CD4-positive, alpha-beta T cell treated with Interleukin-6 at 100 ng/mL for 8 hours (primary cell): ENCODE data around the gene RASL11A.
"Not testable (repeated sequence)": the region's sequence is repeated elsewhere in the genome, so short reads cannot be mapped to it uniquely, and the experiment has no call there.

Experiments
- DNase-seq: peaks from one replicate; pipeline ENCODE4 v3.0.0-alpha.2; 2020; ENCODE audit warnings: mixed read lengths, low spot score

The RASL11A gene, protein sequence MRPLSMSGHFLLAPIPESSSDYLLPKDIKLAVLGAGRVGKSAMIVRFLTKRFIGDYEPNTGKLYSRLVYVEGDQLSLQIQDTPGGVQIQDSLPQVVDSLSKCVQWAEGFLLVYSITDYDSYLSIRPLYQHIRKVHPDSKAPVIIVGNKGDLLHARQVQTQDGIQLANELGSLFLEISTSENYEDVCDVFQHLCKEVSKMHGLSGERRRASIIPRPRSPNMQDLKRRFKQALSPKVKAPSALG

DNA sequence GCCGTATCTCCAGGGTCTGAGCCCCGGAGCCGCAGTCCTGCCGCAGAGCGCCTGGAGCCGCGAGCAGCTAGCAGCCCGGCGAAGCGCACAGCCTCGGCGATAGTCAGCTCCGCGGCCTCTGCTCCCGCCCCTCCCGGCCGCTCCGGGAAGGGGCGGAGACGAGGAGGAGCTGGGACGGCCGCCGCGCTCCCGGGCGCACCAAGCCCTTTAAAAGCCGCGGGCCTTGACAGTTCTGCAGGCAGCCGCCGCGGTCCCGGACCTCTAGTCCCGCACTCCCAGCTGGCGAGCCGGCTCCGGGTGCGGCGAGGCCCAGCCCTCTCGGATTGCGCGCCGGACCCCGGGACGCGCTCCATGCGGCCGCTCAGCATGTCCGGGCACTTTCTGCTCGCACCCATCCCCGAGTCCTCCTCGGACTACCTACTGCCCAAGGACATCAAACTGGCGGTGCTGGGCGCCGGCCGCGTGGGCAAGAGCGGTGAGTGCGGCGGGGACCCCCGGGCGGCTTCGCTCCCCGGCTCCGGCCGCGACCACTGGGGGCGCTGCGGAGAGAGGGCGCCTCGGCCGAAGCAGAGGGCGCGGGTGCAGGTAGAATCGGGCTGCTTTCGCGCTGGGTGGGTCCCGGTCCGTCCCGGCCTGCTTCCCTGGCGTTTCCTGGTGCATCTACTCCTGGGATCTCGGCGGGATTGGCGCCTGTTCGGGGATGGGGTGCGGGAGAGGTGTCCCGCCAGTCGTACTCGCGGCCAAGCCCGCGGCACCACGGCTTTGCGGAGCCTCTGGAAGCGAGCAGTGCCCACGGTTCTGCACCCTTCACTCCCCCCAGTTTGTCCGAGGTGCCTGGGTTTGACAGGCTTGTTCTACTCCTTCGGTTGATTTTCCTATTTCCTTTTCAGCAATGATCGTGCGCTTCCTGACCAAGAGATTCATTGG is at the start of gene RASL11A:
RASL11A (plus strand) TSS at position 237 of the 927 bp plus-strand sequence; CDS start at position 352, 115 bp downstream.
- DNase-seq = peak; percentile 60

DNA sequence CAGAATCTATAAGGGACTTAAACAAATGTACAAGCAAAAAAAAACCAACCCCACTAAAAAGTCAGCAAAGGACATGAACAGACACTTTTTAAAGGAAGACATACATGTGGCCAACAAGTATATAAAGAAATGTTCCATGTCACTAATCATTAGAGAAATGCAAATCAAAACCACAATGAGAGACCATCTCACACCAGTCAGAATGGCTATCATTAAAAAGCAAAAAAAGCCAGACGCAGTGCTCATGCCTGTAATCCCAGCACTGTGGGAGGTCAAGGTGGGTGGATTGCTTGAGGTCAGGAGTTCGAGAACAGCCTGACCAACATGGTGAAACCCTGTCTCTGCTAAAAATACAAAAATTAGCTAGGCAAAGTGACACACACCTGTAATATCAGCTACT is 48.5 kb upstream of the RASL11A start:
- DNase-seq = not testable (repeated sequence)

DNA sequence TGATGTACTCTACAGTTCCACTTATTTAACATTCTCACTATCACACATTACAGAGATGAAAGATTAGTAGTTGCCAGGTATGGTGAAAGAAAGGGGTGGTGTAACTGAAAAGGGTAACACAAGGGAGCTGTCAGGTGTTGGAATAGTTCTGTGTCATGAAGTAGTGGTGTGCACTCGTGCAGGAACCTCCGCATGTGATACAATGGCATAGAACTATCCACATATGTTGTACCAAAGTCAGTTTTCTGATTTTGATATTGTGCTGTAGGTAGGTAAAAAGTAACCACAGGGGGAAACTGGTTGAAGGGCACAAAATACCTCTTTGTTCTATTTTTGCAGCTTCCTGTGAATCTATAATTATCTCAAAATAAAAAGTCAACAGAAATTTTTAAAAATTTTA is 43.6 kb upstream of the RASL11A start:
- no peak for DNase-seq

DNA sequence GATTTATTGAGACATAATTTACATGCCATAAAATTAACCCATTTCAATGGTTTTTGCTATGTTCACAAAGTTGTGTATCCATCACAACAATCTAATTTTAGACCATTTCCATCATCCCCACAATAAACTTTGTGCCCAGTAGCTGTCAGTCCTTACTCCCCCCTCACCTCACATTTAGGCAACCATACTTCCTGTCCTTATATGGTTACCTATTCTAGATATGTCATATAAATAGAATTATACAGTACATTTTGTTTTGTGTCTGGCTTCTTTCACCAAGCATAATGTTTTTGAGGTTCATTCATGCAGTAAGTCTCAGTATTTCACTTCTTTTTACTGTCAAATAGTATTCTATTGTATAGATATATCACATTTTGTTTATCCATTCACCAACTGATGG is 42.5 kb upstream of the RASL11A start:
- no peak for DNase-seq

DNA sequence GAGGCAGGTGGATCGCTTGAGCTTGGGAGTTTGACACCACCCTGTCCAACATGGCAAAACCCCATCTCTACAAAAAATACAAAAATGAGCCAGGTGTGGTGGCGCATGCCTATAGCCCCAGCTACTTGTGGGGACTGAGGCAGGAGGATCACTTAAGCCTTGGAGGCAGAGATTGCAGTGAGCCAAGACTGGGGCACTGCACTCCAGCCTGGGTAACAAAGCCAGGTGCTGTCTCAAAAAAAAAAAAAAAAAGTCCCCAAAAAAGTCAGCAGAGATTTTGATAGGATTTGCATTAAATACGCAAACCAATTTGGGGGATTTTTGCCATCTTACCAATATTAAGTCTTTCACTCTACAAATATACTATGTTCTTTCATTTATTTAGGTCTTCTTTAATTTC is 41.0 kb upstream of the RASL11A start:
- DNase-seq = no peak

DNA sequence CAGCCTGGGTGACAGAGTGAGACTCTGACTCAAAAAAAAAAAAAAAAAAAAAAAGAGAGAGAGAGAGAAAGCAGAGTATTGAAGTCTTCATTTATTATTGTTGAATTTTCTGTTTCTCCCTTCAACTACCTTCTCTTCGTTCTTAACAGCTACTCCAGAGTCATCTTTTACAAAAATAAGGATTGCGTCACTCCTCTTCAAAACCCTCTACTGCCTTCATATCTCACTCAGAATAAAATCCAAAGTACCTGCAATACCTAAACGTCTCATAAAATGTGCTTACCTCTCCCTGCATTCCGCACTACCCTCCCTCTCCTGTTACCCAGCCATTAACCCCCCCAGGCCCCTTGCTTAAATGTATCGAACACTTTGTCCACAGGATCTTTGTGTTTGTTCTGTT is 36.7 kb upstream of the RASL11A start:
- DNase-seq = no peak

DNA sequence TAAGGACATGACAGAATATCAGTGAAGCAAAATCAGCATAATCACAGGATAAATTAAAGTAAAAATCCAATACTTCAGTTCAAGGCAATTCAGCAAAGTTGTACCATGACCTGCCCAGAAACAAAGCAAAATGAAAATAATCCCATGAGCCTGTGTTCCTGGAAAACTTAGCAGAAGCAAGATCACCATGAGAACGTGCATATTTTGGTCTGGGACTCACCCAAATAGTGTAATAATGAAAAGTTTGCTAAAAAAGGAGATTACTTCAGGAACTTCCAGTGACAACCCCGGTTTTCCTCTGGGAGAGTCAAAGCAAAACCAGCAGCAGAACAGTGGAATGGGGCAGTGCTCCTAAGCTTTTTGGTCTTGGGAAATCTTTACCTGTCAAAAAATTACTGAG is 34.2 kb upstream of the RASL11A start:
- no peak for DNase-seq

DNA sequence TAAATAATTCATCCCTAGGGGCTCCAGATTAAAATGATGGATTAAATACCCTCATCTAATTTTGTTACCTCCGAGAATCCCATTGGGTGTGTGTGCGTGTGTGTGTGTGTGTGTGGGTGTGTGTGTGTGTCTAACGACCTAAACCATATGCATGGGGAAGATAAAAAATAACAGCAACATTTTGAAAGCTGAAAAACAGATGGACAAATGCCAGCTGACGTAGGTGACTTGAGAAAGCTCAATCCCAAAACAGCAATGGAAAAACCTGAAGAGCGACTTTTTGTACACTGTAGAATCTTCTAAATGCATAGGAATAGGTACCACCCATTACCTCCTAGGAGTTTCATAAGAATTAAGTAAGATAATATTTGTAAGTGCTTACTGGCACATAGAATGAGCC is 27.9 kb upstream of the RASL11A start:
- no peak for DNase-seq

DNA sequence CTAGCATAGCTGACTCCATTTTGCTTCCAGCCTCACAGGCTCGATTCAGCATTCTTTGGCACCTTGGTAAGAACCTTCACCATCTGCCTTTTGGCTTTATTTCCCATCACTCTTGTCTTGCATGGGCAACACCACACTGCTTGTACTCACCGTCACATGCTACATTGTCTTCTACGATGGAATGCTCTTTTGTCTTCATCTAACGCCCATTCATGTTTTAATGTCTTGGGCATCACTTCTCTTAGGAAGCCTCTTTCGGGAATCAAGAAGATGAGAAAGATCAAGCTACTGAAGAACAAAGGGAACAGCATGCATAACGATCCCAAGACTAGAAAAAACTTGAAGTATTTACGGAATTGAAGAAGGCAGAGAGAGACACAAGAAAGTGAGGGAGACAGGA is 25.0 kb upstream of the RASL11A start:
- DNase-seq = no peak

DNA sequence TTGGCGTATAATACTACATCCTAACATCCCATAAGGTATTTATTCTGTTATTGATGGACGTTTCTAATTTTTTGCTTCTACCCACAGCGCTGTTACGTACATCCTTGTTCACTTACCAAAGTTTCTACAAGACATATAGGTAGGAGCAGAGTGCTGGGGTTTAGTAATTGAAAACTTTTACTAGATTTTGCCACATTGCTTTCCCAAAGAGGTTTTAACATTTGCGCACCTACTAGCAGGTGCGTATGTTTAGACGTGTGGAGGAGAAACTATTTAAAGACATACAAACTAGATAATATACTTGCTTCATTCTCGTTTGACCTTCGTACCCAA is 19.8 kb upstream of the RASL11A start:
- DNase-seq = no peak

DNA sequence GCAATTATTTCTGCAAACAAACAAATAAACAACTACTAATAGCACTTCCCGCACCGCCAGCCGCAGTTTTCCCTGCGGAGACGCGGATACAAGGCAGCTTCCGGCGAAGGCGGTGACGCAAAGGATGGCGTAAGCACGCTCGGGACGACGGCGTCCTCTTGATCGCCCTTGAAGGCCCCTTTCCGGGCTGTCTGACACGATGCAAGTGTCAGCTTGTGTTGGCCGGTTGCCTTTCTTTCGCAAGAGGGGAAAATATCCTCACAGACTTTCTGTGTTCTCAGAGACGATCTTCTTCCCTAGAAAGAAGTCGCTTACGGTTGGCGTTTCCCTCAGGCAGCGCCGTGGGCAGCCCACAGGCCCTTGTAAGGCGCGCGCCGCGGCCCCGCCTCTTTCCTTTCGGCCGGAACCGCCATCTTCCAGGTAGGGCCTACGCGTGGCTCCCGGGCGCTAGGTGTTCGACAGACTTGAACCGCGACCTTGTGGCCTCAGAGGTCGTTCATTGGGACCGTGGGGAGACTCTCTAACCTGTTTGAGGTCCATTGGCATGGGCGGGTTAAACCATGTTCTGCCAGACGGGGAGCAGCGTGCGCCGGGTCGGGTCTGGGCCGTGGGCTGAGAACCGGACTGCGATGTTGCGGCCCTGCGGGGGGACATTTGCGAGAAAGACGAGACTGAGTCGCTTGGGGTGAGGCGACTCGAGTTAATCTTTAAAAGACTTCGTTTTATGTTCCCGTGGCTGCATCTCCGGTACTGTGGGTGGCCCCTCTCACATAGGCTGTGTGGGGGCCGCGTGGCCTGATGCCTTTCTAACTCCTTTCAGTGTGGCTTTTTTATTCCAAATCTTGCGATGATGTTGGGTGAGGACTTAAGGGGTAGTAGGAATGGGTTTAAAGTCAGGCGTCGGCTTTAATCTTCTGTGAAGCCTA is 19.2 kb upstream of the RASL11A start, which contains the start of gene RPL21:
RPL21 (plus strand) TSS at position 393 of the 926 bp plus-strand sequence. CDS start 2,219 bp downstream, outside the sequence.
- DNase-seq = peak; percentile 88

DNA sequence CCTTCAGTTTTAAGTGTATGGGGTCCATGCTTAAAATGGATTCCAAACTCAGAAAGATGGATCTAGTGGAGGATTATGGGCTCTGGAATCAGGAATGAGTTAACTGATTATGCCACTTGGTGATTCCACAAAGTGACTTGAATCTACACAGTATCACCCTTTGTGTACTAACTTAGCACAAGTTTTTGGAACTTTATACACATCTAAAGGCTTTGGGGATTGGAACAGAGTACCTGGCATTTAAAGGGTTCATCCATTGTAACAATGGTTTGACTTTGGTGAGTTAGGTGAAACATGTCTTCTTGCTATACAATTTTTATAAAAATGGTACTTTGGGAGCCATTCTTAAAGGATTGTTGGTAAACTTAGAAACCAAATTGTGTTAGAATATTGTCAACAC is 18.2 kb upstream of the RASL11A start:
- no peak for DNase-seq

DNA sequence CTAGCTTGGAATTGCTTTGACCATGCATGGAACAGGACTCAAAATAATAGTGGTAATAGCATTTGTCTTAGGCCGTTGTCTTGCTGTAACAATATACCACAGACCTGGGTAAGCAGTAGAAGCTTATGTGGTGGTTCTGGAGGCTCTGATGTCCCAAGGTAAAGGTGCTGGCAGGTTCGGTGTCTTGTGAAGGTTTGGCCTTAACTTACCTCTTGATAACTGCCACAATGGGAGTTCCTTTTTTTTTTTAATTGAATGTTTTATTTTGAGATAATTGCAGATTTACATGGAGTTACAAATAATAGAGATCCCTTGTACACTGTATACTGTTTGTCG is 13.4 kb upstream of the RASL11A start:
- DNase-seq = no peak

DNA sequence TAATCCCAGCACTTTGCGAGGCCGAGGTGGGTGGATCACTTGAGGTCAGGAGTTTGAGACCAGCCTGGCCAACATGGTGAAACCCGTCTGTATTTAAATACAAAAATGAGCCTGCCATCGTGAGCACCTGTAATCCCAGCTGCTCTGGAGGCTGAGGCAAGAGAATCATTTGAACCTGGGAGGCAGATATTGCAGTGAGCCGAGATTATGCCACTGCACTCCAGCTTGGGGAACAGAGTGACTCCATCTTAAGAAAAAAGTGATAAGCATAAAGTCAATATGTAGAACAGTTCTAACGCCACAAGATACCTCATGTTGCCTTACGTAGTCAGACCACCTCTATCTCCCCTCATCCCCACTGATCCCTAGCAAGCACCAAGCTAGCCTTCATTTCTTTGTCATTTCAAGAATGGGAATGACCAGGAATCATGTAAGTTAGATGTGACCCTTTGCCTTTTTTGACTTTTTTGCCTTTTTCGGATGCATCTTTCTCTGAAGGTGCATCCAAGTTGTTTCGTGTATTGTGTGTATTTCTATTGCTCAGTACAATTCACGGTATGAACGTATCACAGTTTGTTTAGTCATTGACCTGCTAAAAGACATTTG is 12.9 kb upstream of the RASL11A start:
- no peak for DNase-seq

DNA sequence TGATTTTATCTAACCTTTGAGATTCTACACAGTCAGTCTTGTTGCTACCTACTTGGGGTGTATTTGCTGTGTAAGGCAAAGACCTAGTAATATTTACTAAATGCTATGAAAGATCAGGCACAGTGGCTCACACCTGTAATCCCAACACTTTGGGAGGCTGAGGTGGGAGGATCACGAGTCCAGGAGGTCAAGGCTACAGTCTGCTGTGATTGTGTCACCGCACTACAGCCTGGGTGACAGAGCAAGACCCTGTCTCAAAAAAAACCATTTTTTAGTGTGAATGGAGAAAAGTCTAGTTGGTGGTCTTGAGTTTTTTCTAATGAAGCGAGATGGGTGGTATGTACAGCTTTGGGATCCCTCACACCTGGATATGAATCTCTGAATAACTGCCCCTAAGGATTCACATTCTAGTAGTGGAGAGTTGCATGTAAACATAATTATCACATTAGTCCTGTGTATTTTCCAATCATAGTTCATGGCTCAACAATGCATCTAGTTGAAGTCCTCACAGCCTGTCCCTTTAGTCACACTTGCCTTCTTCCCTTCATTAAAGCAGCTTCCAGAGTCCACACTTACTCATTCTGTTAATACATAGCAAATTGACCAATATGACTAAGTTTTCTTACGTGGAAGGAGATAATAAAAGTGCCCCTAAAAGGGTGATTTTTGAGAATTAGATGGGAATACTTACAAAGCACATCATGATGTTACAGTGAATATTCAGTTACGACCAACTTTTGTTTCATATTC is 11.8 kb upstream of the RASL11A start:
- no peak for DNase-seq

DNA sequence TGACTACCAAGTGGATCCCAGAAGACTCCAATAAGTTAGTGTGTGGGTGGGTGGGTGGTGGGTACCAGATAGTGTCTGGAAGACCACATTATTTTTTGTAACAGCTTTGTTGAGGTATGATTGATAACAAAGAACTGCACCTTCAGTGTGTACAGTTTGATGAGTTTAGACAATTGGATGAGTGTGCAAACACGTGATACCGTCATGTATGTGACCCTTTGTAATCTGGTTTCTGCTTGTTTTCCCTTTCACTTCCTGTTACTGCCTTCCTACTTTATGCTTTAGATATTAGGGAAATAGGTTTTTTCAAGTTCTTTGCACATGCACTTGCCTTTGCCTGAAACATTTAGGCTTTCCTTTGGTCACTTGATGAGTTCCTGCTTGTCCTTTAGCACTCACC is 10.8 kb upstream of the RASL11A start:
- DNase-seq = no peak

DNA sequence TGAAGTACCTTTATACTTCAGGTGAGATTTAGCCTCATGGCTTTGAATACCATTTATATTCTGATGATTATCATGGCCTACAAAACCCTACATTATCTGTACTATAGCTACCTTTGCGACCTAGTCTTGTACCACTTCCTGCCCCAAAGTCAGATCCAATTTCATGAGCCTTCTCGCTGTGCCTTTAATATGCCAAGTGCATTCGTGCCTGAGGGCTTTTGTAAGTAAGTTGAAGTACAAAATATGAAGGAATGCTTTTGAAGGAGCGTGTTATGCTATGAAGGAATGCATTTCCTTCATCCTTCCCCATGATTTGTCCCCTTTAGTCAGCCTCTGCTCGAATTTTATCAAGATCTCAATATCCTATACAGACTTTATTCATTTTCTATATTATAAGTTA is 9.2 kb upstream of the RASL11A start:
- no peak for DNase-seq

DNA sequence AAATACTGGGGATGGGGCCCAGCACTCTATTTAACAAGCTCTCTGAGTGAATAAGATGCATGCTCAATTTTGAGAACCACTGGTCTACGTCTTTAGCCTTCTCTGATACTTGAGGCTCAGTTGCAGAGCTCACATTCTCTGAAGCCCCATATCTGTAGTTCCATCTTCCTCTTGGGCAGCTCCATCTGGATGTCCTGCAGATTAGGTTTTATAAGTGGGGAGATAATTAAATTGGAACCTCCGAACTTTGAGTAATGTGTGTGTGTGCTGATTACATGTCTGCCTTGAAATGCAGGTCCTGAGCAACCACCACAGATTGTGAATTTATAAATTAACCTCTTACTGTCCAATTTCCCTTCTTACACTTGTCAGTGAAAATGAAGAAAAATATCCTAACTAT is 7.2 kb upstream of the RASL11A start:
- no peak for DNase-seq

DNA sequence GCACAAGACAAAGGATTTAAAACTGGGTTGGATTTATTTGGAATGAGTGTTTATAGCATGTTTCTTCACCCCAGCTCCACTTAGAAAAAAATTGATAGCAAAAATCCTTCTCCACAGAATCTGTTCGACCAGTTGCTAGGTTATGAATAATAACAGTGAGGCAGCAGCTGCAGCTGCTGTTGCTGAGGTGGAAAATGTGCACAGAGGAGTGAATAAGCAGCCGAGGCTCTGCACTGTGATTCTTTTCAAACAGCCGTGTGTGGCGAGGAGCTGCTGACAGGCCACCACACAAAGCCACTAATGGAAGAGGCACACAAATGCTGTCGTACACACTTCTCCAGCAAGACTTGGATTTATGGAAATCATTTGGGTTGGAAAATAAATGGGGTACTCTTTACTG is 6.4 kb upstream of the RASL11A start:
- no peak for DNase-seq

DNA sequence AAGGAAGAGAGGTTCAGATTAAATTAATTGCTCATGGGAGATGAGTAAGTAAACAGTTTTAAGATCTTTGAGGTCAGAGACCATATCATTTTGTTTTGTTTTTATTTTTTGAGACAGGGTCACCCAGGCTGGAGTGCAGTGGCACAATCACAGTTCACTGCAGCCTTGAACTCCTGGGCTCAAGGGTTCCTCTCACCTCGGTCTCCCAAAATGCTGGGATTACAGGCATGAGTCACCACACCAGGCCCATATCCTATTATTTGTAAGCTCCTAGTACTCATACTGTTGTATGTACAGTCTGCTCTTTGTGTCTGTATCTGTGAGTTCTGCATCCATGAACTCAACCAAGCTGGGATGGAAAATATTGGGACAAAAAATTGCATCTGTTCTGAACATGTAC is 6.0 kb upstream of the RASL11A start:
- DNase-seq = no peak

DNA sequence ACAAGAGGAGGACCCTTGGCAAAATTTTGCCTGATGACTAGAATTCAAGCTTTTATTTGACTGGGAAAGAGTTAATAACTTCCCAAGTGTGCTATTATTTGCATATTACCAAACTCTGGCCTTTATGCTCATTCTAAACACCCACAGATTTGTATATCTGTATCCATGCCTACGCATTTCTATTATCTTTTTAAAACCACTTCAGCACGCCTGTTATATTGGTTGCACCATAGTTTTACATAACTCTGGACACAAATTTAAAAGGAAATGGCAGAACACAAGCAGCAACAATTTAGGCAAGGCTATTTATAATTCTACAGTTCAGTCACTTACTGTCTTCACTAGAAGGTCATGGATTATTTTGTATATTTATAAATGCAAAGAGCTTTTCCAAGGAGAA is 3.7 kb upstream of the RASL11A start:
- DNase-seq = no peak
